Raji (cell line): ENCODE data around the gene AGPAT4.

Source experiments
- POLR2A ChIP-seq: IDR thresholded peaks from 2 replicates; pipeline ENCODE4 v1.6.1; 2011; ENCODE audit warnings: low read depth, low read length, control low read depth; ENCODE audit not compliant: insufficient read depth

AGPAT4 gene

DNA sequence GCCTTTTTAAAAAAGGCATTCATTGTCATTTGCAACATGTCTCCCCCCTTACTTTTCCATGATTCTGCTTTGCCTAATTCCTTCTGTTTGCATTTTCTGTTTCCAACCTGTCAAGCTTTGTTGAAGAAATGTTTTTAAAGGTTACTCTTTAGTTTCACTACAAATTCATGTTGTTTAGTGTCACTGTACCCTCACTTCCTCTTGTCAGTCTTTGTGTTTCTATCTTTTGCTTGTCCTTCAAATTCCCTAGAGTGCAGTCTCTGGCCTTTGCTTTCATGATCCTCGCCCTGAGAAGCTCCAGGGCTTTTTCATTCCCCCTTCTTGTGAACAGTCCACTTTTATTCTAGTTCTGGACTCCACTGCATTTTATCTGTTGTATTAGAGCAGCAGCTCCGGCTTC, 191.6 kb downstream of the AGPAT4 start:
- no peak for TF ChIP-seq POLR2A

DNA sequence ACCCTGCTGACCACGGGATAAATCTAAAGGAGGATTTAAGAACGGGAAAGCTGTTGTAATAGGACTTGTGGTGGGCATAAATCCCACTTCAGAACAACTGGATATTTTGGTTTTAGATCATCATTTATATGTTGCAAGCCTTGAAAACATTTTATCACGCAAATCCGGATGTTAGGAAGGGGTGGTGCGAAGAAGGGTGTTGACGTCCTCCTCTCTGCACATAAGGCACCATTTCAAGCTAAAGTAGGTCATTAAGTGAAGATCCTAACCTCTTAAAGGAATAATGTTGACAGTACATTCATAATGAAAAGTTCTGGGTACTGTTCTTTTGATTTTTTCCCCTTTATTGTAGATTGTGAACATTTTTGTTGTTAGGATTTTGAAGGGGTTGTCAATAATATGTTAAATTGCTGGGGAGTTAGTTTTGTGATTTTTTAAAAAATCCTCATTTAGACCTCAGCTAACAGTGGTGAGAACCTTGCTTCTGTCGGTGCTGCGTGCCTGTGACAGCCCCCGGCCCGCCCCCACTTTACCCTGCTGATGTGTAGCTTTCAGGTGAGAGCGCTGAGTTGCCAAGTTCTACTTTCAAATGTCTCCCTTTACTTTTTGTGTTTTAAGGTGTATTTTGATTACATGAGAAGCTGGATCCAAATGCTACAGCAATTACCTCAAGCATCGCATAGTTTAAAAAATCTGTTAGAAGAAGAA, 193.4 kb downstream of the AGPAT4 start:
- no peak for TF ChIP-seq POLR2A
